ENCODE data around the gene PRRT2. TPM values are rescaled to one million over a fixed set of nuclear protein-coding genes. Genes with fewer than 3 reads are reported as not detected.
A peak's percentile ranks its signal among the peaks of the same experiment; 100 is the strongest.

Gene PRRT2
- total RNA-seq, 1 experiment from 2014 or later: 20.5 TPM

DNA sequence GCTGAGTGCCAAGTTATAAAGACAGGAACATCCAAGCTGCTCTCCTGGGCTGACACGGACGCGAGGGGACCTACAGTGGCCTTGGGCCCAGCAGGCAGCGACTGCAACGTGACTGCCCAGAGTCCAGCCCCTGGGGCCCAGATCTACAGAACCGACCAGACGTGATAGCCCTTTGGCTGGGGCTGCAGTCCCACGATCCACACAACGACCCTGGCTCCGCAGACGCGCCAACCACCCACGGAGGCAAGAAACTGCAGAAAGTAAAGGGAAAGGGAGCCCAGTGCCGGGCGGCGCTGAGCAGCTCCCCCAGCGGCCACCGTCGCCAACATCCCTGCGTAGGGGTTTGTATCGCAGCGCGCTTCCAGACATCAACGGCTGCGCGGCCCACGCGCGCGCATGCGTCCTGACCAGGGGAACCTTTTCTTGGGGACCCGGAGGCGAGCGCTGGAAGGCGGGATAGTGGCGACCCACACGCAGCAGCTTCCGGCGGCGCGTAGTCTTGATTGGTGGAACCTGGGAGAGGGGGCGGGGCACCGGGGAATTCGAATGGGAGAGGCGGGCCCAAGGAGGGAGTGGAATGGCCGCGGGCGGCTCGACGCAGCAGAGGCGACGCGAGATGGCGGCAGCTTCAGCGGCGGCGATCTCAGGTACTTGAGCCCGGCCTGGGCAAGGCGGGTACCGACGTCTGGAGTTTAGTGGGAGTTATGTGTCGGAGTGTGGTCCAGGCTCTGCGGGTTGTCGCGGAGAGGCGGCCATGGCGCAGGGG lies 21.6 kb upstream of the PRRT2 start, which contains the start of gene KIF22 (continued):
- TF ChIP-seq, protein P1, sequence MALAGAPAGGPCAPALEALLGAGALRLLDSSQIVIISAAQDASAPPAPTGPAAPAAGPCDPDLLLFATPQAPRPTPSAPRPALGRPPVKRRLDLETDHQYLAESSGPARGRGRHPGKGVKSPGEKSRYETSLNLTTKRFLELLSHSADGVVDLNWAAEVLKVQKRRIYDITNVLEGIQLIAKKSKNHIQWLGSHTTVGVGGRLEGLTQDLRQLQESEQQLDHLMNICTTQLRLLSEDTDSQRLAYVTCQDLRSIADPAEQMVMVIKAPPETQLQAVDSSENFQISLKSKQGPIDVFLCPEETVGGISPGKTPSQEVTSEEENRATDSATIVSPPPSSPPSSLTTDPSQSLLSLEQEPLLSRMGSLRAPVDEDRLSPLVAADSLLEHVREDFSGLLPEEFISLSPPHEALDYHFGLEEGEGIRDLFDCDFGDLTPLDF (CRISPR knock-in tag; IDR thresholded peaks at IDR 0.05): peak; percentile 70; the same call in 1 of the 2 replicates
- peak; percentile 92 for TF ChIP-seq NFYB (CRISPR knock-in tag; conservative IDR thresholded peaks at IDR 0.05; ENCODE audit: low read depth)
- no peak for TF ChIP-seq TP53 (CRISPR knock-in tag; IDR thresholded peaks at IDR 0.05)
- TF ChIP-seq SMAD3 (CRISPR knock-in tag; IDR thresholded peaks at IDR 0.05; ENCODE audit: borderline replicate concordance): peak; percentile 78
- no peak for TF ChIP-seq NR3C1 (CRISPR knock-in tag; conservative IDR thresholded peaks at IDR 0.05; ENCODE audit: low read depth)
- TF ChIP-seq CREM (CRISPR knock-in tag; IDR thresholded peaks at IDR 0.05): peak; percentile 83; the same call in 1 of the 2 replicates
- TF ChIP-seq, protein P2, sequence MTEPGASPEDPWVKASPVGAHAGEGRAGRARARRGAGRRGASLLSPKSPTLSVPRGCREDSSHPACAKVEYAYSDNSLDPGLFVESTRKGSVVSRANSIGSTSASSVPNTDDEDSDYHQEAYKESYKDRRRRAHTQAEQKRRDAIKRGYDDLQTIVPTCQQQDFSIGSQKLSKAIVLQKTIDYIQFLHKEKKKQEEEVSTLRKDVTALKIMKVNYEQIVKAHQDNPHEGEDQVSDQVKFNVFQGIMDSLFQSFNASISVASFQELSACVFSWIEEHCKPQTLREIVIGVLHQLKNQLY (CRISPR knock-in tag; IDR thresholded peaks at IDR 0.05): no peak
- TF ChIP-seq, protein P3, sequence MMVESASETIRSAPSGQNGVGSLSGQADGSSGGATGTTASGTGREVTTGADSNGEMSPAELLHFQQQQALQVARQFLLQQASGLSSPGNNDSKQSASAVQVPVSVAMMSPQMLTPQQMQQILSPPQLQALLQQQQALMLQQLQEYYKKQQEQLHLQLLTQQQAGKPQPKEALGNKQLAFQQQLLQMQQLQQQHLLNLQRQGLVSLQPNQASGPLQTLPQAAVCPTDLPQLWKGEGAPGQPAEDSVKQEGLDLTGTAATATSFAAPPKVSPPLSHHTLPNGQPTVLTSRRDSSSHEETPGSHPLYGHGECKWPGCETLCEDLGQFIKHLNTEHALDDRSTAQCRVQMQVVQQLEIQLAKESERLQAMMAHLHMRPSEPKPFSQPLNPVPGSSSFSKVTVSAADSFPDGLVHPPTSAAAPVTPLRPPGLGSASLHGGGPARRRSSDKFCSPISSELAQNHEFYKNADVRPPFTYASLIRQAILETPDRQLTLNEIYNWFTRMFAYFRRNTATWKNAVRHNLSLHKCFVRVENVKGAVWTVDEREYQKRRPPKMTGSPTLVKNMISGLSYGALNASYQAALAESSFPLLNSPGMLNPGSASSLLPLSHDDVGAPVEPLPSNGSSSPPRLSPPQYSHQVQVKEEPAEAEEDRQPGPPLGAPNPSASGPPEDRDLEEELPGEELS (CRISPR knock-in tag; IDR thresholded peaks at IDR 0.05): no peak; the same call in 1 of the 2 replicates
- TF ChIP-seq, protein P4, sequence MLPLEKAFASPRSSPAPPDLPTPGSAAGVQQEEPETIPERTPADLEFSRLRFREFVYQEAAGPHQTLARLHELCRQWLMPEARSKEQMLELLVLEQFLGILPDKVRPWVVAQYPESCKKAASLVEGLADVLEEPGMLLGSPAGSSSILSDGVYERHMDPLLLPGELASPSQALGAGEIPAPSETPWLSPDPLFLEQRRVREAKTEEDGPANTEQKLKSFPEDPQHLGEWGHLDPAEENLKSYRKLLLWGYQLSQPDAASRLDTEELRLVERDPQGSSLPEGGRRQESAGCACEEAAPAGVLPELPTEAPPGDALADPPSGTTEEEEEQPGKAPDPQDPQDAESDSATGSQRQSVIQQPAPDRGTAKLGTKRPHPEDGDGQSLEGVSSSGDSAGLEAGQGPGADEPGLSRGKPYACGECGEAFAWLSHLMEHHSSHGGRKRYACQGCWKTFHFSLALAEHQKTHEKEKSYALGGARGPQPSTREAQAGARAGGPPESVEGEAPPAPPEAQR (CRISPR knock-in tag; IDR thresholded peaks at IDR 0.05): no peak
- TF ChIP-seq ATF6 (CRISPR knock-in tag; IDR thresholded peaks at IDR 0.05): no peak
- TF ChIP-seq, protein P5, sequence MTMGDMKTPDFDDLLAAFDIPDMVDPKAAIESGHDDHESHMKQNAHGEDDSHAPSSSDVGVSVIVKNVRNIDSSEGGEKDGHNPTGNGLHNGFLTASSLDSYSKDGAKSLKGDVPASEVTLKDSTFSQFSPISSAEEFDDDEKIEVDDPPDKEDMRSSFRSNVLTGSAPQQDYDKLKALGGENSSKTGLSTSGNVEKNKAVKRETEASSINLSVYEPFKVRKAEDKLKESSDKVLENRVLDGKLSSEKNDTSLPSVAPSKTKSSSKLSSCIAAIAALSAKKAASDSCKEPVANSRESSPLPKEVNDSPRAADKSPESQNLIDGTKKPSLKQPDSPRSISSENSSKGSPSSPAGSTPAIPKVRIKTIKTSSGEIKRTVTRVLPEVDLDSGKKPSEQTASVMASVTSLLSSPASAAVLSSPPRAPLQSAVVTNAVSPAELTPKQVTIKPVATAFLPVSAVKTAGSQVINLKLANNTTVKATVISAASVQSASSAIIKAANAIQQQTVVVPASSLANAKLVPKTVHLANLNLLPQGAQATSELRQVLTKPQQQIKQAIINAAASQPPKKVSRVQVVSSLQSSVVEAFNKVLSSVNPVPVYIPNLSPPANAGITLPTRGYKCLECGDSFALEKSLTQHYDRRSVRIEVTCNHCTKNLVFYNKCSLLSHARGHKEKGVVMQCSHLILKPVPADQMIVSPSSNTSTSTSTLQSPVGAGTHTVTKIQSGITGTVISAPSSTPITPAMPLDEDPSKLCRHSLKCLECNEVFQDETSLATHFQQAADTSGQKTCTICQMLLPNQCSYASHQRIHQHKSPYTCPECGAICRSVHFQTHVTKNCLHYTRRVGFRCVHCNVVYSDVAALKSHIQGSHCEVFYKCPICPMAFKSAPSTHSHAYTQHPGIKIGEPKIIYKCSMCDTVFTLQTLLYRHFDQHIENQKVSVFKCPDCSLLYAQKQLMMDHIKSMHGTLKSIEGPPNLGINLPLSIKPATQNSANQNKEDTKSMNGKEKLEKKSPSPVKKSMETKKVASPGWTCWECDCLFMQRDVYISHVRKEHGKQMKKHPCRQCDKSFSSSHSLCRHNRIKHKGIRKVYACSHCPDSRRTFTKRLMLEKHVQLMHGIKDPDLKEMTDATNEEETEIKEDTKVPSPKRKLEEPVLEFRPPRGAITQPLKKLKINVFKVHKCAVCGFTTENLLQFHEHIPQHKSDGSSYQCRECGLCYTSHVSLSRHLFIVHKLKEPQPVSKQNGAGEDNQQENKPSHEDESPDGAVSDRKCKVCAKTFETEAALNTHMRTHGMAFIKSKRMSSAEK (CRISPR knock-in tag; IDR thresholded peaks at IDR 0.05; ENCODE audit: borderline replicate concordance): no peak
- TF ChIP-seq NFATC4 (CRISPR knock-in tag; IDR thresholded peaks at IDR 0.05): no peak
- TF ChIP-seq ZBTB21 (CRISPR knock-in tag; IDR thresholded peaks at IDR 0.05; ENCODE audit: borderline replicate concordance): no peak
- no peak for TF ChIP-seq FOXJ3 (CRISPR knock-in tag; IDR thresholded peaks at IDR 0.05; ENCODE audit: borderline replicate concordance)
- TF ChIP-seq, protein P6, sequence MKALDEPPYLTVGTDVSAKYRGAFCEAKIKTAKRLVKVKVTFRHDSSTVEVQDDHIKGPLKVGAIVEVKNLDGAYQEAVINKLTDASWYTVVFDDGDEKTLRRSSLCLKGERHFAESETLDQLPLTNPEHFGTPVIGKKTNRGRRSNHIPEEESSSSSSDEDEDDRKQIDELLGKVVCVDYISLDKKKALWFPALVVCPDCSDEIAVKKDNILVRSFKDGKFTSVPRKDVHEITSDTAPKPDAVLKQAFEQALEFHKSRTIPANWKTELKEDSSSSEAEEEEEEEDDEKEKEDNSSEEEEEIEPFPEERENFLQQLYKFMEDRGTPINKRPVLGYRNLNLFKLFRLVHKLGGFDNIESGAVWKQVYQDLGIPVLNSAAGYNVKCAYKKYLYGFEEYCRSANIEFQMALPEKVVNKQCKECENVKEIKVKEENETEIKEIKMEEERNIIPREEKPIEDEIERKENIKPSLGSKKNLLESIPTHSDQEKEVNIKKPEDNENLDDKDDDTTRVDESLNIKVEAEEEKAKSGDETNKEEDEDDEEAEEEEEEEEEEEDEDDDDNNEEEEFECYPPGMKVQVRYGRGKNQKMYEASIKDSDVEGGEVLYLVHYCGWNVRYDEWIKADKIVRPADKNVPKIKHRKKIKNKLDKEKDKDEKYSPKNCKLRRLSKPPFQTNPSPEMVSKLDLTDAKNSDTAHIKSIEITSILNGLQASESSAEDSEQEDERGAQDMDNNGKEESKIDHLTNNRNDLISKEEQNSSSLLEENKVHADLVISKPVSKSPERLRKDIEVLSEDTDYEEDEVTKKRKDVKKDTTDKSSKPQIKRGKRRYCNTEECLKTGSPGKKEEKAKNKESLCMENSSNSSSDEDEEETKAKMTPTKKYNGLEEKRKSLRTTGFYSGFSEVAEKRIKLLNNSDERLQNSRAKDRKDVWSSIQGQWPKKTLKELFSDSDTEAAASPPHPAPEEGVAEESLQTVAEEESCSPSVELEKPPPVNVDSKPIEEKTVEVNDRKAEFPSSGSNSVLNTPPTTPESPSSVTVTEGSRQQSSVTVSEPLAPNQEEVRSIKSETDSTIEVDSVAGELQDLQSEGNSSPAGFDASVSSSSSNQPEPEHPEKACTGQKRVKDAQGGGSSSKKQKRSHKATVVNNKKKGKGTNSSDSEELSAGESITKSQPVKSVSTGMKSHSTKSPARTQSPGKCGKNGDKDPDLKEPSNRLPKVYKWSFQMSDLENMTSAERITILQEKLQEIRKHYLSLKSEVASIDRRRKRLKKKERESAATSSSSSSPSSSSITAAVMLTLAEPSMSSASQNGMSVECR (CRISPR knock-in tag; IDR thresholded peaks at IDR 0.05; ENCODE audit: borderline replicate concordance): peak; percentile 92; the same call in 1 of the 2 replicates
- peak; percentile 87 for TF ChIP-seq ZNF232 (CRISPR knock-in tag; IDR thresholded peaks at IDR 0.05)
- peak; percentile 43 for TF ChIP-seq USF1 (CRISPR knock-in tag; IDR thresholded peaks at IDR 0.05)
- TF ChIP-seq E2F4 (CRISPR knock-in tag; IDR thresholded peaks at IDR 0.05; ENCODE audit: borderline replicate concordance, low read depth): peak; percentile 78; the same call in 1 of the 2 replicates
- TF ChIP-seq NR1H2 (CRISPR knock-in tag; IDR thresholded peaks at IDR 0.05): no peak
